Lower leg skin (tissue), 3 donors: Measurements from ENCODE around the gene RPS6KA4.

Experiments used
- POLR2A ChIP-seq, 2 donors: fragments of 450-650 bp; IDR thresholded peaks; one replicate each; pipeline ENCODE4 v1.6.1; 2016 to 2017; ENCODE audit warnings: antibody characterized with exemption in 2 of 2, mild to moderate bottlenecking in 1 of 2, moderate library complexity in 1 of 2
- TF ChIP-seq, protein P1 (sequence below), 3 donors: fragments of 450-650 bp; IDR thresholded peaks; one replicate each; pipeline ENCODE4 v1.5.1; 2016; ENCODE audit warnings: antibody characterized with exemption in 3 of 3, mild to moderate bottlenecking in 3 of 3, moderate library complexity in 2 of 3

DNA sequence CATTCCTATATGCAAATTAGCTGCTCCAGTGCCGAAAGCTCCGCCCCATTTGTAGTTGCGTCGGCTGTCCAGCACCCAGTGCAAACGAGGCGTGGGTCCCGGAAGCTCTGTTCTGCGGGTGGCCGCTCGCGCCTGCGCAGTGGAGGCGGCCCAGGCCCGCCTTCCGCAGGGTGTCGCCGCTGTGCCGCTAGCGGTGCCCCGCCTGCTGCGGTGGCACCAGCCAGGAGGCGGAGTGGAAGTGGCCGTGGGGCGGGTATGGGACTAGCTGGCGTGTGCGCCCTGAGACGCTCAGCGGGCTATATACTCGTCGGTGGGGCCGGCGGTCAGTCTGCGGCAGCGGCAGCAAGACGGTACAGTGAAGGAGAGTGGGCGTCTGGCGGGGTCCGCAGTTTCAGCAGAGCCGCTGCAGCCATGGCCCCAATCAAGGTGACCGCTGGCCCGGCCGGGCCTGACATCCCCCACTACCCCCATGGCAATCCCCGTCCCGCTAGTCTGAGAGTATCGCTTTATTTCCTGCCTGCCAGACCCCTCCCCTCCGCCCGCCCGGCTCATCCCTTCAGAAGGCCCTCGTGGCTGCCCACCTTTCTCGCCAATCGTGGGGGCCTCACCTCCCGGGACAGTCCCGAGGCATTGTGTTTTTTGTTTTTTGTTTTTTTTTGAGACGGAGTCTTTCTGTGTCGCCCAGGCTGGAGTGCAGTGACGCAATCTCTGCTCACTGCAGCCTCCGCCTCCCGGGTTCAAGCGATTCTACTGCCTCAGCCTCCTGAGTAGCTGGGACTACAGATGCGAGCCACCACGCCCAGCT is 40.8 kb upstream of the RPS6KA4 start, which contains the start of gene PRDX5:
- peak in 1 of 2 donors; percentile 48 for TF ChIP-seq POLR2A (IDR thresholded peaks at IDR 0.05)
- TF ChIP-seq, protein P1, sequence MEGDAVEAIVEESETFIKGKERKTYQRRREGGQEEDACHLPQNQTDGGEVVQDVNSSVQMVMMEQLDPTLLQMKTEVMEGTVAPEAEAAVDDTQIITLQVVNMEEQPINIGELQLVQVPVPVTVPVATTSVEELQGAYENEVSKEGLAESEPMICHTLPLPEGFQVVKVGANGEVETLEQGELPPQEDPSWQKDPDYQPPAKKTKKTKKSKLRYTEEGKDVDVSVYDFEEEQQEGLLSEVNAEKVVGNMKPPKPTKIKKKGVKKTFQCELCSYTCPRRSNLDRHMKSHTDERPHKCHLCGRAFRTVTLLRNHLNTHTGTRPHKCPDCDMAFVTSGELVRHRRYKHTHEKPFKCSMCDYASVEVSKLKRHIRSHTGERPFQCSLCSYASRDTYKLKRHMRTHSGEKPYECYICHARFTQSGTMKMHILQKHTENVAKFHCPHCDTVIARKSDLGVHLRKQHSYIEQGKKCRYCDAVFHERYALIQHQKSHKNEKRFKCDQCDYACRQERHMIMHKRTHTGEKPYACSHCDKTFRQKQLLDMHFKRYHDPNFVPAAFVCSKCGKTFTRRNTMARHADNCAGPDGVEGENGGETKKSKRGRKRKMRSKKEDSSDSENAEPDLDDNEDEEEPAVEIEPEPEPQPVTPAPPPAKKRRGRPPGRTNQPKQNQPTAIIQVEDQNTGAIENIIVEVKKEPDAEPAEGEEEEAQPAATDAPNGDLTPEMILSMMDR (IDR thresholded peaks at IDR 0.05) = no peak
